Measurements from ENCODE around the gene ARSB. TPM values are rescaled to one million over a fixed set of nuclear protein-coding genes. Genes with fewer than 3 reads are reported as not detected.

Gene ARSB
- total RNA-seq, 1 donor from 2014 or later, result 11.0 TPM

DNA sequence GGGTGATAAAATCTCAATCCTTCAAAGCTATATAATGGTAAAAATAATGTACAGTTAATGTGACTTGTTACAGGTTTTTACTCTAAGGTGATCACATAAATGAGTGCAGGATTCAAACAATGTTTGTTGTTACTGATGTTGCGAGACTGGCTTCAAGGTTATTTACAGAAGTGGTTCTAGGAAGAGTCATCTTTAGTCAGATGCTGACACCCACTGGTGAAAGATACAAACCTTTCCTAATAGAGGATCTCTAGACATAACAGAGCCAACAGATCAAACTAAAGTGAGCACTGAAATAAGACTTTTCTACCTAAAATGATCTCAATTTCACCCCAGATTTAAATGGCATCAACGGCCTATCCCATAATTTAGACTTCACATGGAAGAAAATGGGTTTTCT is 20.2 kb downstream of the ARSB start:
- peak; percentile 74 for ATAC-seq
- no peak for DNase-seq
- intact Hi-C loops (cut with micrococcal nuclease), result loop anchor here (5.0 kb wide), 2 partner anchors 428 to 498 kb away; no protein-coding TSS in a partner anchor

DNA sequence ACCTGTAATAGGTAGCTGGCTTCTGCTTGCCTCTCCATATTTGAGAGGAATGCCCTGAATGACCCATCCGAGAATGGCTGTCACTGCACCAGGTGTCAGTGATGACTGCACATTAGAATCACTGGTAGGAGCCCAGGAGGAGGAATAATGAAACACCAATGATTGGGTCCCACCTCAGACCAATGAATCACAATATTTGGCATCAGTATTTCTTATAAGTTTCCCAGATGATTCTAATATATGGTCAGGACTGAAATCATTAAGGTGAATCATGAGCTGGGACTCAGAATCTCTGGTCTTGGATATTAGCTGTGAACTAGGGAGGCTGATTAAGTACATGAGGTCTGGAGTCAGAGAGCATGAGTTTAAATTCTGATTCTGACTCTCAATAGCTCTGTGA is 23.4 kb downstream of the ARSB start:
- intact Hi-C loops (cut with micrococcal nuclease), result no loop called here

DNA sequence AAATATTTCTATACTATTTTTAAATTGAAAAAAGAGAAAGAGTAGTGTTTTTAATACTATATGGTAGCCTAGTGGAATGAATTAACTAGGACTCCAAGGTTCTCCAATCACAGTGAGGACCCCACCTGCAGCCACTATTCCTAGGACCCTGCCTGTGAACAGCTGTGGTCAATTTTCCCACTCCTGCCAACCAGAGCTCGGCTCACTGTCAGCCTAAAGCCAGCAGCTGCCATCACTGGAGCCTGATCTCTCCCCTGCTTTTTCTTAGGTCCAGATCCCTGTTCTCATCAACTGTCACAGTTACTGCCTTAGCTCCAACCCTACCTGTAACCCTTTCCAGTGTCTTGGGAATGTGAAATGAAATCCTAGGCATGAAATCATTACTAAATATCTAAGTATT is 25.3 kb downstream of the ARSB start:
- no peak for ATAC-seq
- intact Hi-C loops (cut with micrococcal nuclease), result no loop called here
- no peak for DNase-seq

More for the DNA sequence above, 23.4 kb downstream of the ARSB start:
- ATAC-seq, result no peak
- no peak for DNase-seq

DNA sequence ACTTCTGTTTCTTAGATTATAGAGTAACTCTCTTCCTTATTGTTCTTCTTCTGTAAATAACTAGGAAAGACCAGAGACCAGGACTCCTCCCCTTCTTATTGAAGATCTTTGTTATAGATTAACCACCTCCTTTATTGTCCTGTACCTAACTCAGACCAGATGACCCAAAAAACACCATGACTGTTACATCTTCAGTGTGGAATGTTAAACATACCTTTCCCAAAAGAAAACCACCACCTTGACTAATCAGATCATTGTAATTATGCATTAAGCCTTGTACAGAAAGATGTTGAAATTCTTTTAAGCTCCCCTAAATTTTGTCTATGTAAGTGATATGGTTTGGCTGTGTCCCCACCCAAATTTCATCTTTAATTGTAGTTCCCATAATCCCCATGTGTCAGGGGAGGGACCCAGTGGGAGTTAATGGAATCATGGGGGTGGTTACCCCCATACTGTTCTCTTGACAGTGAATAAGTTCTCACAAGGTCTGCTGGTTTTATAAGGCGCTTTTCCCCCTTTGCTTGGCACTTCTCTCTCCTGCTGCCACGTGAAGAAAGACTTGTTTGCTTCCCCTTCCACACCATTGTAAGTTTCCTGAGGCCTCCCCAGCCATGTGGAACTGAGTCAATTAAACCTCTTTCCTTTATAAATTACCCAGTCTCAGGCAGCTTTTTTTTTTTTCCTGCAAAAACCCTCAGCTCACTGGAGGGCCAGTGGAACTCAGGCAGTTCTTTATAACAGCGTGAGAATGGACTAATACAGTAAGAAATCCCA is 26.3 kb downstream of the ARSB start:
- DNase-seq, result no peak
- ATAC-seq, result no peak
- intact Hi-C loops (cut with micrococcal nuclease), result no loop called here

DNA sequence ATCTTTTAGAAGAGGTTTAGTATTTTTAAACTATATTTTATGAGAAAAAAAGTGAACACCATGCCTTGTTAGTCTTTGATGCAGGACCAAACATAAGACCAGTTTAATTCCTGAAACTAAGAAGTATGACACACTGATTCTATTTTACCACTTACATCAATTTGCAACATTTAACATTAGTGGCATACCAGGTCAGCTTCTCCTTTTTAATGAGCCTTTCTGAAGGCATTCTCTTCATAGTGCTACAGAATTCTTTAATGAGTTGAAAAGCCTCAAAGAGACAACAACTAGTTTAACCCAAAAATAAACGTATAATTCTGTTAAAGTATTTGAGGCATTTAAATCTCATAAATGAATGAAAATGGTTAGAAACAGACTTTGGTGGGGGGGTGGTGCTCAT is 28.2 kb downstream of the ARSB start:
- intact Hi-C loops (cut with micrococcal nuclease), result no loop called here
- no peak for ATAC-seq
- no peak for DNase-seq

DNA sequence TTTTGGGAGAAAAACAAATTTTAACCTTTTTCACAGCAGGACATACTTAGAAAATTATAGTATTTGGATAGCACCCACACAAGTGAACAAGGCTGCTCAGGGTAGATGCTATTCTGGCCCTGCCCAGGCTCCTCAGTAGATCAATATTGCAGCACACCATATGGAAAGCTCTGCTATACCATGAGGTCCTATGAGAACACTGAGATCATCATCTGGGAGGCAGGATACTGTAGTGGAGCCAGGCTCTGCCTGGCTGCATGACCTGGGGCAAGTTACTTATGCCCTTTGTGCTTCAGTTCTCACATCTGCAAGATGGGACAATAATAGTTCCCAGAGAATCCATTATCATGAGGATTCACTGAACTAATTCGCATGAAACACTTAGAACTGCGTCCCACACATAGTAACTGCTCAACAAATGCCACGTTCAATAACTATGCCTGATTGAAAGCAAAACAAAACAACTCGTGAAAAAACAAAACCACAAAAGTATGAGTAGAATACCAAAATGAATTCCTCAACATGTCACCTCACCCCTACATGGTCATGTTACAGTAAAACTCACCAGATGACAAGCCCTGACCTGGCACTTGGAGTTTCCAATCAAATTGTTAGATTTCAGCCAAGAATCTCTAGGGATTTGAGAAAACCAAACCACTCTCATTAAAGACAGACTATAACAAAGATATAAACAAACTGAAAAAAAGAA is 31.9 kb downstream of the ARSB start:
- no peak for DNase-seq
- intact Hi-C loops (cut with micrococcal nuclease), result no loop called here
- ATAC-seq, result no peak

DNA sequence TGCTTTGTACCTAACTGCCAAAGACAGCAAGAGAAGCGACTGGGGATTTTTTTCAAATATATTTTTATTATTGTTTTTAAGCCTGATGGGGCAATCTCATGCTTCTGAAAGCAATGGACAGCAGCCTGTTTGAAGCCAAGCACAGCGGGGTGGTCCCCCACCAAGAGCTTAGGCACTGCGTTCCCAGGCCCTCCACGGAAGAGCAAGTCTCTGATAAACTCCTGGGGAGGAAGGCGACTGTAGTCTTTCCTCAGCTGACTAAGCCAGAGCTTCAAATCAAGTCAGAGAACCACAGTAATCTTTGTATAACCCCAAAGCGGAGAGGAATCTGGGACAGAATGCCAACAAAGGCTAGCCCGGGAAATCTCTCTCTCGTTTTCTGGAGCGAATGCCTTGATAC is 54.4 kb downstream of the ARSB start:
- ATAC-seq (peak; percentile 29), DNase-seq (no peak)
- intact Hi-C loops (cut with micrococcal nuclease), result no loop called here

DNA sequence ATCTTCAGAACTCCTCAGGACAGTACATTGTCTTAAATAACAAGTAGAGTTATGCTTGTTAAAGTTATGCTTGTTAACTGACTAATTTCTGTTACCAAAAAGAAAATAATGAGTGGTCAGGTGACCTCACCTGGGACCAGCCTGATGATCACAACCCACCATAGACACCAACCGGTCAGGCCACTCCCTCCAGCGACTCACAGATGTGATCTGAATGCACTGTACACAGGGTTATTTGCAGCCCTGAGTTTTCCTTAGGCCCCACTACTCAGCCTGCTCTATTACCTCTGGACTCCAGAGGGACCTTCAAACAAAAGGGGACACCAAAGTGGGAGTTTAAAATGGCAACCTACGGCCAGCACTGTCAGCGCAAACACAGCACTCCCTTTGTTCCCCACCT is 55.3 kb downstream of the ARSB start:
- intact Hi-C loops (cut with micrococcal nuclease), result no loop called here
- no peak for DNase-seq
- no peak for ATAC-seq

DNA sequence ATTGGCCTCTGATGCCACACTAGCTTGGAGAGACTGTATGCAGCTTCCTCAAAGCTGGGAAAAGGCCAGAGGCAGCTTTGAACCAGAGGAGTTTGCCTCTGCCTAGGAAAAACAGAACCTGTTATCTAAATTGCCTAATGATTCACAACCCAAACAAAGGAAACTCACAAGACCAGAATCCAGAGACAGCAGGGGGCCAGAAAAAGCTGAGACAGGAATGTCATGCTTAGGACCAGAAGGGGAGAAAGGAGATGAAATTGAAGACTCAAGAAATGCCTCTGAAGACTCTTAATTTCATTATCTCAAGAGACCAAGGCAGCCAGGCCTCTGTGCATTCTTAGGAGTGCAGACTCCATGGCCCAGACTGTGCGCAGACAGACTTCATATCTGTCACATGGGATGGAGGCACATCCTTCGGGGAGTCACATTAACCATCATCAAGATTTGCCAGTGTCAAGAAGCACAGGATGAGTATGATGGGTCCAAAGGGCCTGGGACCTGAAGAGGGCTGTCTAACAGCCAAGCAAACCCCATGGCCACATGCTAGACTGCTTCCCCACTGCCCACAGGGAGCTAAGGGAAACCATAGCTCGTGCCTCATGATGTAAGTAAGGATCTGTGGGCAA is 57.3 kb downstream of the ARSB start:
- ATAC-seq (no peak), DNase-seq (no peak)
- intact Hi-C loops (cut with micrococcal nuclease), result no loop called here

DNA sequence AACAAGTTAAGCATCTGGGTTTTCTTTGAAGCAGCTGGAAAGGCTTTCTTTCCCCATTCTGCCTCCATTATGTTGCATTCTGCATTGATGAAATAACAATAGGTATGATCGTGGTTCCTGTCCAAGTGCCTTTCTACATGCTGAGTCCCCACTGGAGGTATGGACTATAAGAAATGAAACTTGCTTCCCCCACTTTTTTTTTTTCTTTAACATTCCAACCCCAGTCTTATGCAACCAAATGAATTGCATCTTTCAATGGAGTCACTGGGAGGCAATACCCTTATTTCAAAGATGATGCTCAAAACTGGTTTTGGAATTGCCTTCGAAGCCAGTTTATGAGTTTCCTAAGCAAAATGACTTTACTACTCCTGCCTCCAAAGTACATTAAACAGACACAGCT is 58.9 kb downstream of the ARSB start:
- ATAC-seq (no peak), DNase-seq (no peak)
- intact Hi-C loops (cut with micrococcal nuclease), result no loop called here

DNA sequence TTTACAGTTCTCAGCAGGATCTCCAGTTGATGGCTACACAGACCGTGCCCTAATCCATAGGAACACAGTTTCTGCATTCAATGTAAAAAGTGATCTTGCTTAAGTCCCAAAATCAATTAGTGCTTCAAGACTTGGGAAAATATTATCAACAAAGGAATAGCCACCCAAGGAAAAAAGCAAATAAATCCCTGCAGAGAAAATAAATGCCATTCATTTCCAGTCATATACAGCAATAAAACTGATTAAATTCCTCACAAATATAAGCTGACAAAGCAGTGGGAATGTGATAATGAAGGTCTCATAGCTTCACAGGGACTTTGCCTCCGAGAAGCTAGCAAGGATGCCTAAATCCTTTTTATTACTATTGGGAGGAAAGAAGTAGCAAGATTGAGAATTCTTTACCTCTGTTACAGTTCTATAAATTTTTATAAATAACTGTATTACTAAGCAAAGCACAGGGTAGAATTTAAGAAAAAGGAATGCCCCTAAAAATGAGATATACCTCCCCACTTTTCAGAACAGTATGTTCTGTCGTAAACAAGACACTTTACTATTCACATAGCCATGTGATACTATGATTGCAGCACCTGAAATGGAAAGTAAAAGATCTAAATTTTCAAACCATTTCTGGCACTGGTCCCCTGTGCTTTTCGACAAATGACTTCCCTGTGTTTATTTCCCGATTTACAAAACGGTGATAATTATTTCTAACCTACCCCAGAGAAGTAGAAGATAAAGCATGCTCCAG is 59.8 kb downstream of the ARSB start:
- intact Hi-C loops (cut with micrococcal nuclease), result no loop called here
- no peak for DNase-seq
- no peak for ATAC-seq

DNA sequence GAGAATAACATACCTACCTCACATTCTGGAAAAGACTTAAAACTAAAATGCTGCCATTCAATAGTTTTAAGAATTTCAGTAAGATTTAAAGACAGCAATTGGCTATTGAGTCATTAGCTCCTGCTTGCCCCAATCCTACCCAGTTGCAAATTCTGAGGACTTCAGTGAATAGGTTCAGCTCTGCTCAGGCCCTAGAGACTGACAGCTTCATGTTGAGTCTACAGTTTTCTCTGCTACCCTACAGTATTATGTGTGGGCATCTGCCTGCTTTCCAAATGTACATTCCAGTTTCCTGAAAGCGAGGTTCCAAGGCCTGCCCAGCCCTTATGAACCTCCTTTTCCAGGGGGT is 61.5 kb downstream of the ARSB start:
- ATAC-seq (no peak), DNase-seq (no peak)
- intact Hi-C loops (cut with micrococcal nuclease), result no loop called here

DNA sequence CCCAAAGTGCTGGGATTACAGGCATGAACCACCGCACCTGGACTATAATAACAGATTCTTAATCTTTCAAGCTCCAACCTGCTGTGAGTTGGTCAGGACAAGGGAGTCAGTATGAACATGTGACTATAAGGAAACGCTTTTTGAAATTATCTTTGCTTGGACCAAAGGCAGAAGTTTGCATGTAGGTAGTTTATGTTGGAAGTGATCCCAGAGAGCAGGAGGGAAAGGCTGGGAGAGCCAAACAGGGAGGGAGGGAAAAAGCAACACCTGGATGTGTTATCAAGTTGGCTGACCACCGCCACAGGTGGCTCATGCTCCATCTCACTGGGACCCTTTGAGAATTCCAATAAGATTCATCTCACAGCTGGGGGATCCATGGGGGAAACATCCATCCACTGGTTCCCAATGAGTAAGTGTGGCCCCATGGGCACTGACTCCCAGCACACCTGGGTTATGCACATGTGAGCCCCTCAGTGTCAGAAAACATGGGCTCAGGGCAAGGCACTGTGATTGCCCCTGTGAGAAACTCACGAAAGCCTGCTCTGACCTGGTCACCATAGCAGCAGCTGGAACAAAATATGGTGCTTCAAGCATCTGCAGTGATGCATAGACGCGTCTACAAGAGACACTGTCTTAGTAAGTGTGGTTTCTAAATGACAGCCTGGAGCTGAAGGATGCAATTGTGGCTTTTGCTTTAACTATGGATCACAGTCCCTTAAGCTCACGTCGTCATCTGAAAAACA is 62.1 kb downstream of the ARSB start:
- intact Hi-C loops (cut with micrococcal nuclease), result no loop called here
- DNase-seq, result no peak
- no peak for ATAC-seq

DNA sequence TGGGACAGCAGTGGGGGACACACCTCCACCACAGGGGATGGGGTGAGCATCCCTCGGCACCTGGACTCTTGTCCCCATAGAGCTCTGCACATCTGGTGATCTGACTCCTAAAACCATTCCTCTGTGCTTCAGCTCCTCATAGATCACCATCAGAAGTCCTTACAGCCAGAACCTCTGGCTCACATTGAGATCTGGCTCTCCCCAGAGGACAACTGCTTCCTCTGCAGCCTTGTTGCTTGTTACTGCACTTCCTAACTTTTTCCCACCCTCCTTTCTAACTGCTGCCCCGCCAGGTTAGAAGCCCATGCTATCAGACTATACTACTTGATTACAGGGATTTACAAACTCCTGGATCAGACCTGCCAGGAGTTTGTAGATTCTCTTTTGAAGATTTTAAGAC is 64.5 kb downstream of the ARSB start:
- ATAC-seq (peak; percentile 71), DNase-seq (no peak)
- intact Hi-C loops (cut with micrococcal nuclease), result no loop called here

DNA sequence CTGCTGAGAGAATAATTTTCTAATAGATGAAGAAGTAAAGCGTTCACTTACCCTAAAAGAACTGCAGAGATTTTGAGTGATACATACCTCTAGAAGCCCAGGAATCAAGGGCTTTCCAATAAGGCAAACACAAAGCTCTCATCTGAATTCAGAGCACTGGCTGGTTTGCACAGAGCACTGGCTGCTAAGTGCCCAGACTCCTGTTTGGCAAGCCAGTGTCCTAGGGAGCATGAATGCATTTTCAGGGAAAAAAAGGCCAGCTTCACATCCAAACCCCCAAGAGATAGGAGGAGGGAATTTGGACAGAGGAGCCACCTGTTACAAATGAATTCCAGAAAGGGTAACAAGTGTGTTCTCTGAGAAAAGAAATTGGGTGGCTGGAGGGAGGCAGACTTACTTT is 65.3 kb downstream of the ARSB start:
- intact Hi-C loops (cut with micrococcal nuclease), result no loop called here
- DNase-seq, result no peak
- no peak for ATAC-seq

DNA sequence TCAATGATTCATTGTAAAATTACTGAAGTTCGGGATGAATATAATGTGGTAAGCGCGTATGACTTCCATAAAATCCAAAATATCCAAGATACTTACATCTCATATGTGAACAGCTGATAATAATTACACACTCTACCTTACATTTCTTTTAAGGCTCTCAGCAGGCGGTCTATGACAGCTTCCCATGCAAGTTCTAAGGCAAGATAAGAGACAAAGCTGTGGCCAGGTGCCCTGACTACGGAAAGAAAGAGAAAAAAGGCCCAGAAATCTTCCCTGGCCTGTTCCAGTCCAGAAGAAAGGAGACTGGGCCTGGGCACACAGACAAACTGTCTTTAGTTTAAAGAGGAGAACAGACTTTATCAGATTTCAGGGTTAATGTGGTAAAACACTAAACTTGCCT is 69.1 kb downstream of the ARSB start:
- no peak for ATAC-seq
- DNase-seq, result no peak
- intact Hi-C loops (cut with micrococcal nuclease), result no loop called here

DNA sequence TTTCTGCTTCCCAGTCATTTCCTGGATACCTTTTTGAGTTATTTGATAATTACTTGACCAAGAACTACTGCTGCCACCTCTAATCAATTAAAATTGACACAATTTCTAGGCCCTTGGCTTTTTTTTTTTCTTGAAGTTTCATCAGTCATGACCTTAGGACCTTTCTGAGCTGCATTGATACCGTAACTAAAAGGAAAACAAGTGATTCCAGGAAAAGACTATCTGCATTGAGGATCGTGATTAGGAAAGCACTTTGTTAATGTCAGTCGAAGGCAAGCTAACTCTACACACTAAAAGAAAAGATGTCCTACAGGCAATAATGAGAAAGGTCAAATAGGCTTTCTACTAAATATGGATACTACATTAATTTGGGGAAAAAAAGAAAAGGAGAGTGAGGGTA is 69.9 kb downstream of the ARSB start:
- intact Hi-C loops (cut with micrococcal nuclease), result no loop called here
- no peak for ATAC-seq
- DNase-seq, result no peak

DNA sequence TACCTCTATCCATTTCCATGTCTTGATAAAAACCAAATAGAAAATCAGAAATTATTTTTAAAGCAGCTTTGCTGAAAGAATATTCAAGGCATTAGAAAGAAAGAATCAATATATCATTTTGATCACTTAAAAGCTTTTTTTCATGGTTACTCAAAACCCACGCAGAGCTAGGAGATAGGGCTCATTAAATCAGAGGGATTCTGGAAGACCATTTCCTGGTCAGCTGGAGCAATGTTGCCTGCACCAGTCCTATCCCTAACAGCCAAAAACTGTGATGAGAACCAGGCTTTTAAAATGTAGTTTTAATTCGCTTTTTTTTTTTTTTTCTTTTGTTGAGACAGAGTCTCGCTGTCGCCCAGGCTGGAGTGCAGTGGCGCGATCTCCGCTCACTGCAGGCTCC is 72.3 kb downstream of the ARSB start:
- DNase-seq (no peak), ATAC-seq (peak; percentile 5)
- intact Hi-C loops (cut with micrococcal nuclease), result no loop called here

DNA sequence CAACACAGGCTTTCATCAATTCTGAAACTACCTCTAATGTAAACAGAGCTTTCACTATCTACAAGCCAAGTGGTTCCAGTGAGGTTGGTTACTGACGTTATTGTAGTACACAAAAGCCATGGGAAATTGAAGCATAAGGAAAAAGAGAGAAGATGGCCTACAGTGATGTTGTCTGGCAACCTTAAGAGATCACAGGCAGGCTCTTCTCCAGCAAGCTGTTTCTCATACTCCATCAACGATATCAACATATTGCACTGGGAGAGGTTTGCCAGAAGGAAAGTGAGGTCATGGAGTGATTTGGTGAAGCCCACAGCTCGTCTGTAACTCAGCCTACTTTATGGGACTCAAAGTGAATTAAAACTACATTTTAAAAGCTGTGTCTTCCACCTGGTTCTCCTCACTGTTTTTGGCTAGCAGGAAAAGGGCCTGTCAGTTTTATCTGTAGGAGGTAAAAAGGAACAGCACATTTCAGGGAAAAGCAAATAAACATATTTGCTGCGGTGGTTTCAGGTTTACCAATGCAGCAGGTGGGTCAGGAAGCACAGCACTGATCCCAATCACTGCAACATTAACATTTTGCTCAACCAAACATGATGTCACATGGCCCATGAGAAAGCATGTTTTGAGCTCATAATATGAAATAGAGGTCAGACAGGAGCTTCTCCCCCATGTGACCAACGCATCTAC is 72.9 kb downstream of the ARSB start:
- DNase-seq (no peak), ATAC-seq (peak; percentile 38)
- intact Hi-C loops (cut with micrococcal nuclease), result no loop called here
